Smooth muscle cell of the brain vasculature (primary cell): ENCODE measurements around the gene ANKRD63.

Experiments used
- DNase-seq: peaks from one replicate; pipeline ENCODE4 v3.0.0-alpha.2; 2012; ENCODE audit warnings: low read depth, low spot score

The ANKRD63 gene

GRCh38 chr15:40243126-40243810 lies 39.6 kb downstream of the ANKRD63 start:
- no peak for DNase-seq

- DNase-seq = no peak
Measured at GRCh38 chr15:40242601-40243000, 40.3 kb downstream of the ANKRD63 start.

- DNase-seq = no peak
Measured at GRCh38 chr15:40242213-40242599, 40.7 kb downstream of the ANKRD63 start.

GRCh38 chr15:40241269-40242212 lies 41.3 kb downstream of the ANKRD63 start:
- DNase-seq = no peak

GRCh38 chr15:40240619-40241221 lies 42.1 kb downstream of the ANKRD63 start:
- DNase-seq = no peak

- no peak for DNase-seq
Measured at GRCh38 chr15:40239693-40240618, 42.9 kb downstream of the ANKRD63 start.

GRCh38 chr15:40239404-40239692 lies 43.5 kb downstream of the ANKRD63 start:
- no peak for DNase-seq

GRCh38 chr15:40238532-40239403 lies 44.1 kb downstream of the ANKRD63 start, which contains the start of gene PAK6:
Gene PAK6 (plus strand): TSS chr15:40239063. CDS start chr15:40264786, 25,723 bp downstream.
- DNase-seq = no peak

GRCh38 chr15:40235201-40235885 lies 47.5 kb downstream of the ANKRD63 start:
- DNase-seq = no peak

- no peak for DNase-seq
Measured at GRCh38 chr15:40234783-40235182, 48.1 kb downstream of the ANKRD63 start.

- no peak for DNase-seq
Measured at GRCh38 chr15:40233727-40234577, 48.9 kb downstream of the ANKRD63 start.

GRCh38 chr15:40232625-40233070 lies 50.2 kb downstream of the ANKRD63 start:
- DNase-seq = no peak
